Astrocyte of the cerebellum (primary cell): ENCODE measurements around the gene PCDHB8.
"Not testable (repeated sequence)": the region's sequence is repeated elsewhere in the genome, so short reads cannot be mapped to it uniquely, and the experiment has no call there.

Source experiments
- DNase-seq: peaks from one replicate; pipeline ENCODE4 v3.0.0-alpha.2; 2011; ENCODE audit warnings: low read depth
- H3K4me3 ChIP-seq: 2 replicates; pipeline ENCODE4 v1.5.1; 2011; ENCODE audit warnings: mild to moderate bottlenecking, low read depth, low read length, moderate library complexity
- in situ Hi-C: cut with HindIII; loops from 2 replicates; pipeline ENCODE4 v1.10.0; 2017; ENCODE audit warnings: low sequenced_read_pairs
- TF ChIP-seq, protein P1 (sequence below): IDR thresholded peaks from 2 replicates; pipeline ENCODE4 v1.5.1; 2012; ENCODE audit warnings: low read length, low read depth, moderate library complexity, mild to moderate bottlenecking; ENCODE audit errors: missing control alignments

PCDHB8 gene

DNA sequence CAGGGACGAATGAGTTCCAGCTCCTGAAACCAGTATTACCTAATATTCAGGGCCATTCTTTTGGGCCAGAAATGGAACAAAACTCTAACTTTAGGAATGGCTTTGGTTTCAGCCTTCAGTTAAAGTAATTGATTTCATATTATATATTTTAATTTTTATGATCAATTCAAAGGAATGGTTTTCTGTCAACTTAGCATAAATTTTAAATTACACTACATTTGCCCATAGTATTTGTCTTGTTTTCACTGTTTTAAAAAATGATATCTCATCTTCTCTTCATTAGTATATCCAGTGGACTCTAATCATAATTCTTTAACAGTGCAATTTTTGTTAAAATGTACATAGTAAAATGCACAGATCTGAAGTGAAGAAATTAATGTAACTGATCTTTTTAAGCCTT lies 2.7 kb downstream of the PCDHB8 start:
- DNase-seq, result no peak
- in situ Hi-C loops, result no loop called here
- TF ChIP-seq, protein P1, sequence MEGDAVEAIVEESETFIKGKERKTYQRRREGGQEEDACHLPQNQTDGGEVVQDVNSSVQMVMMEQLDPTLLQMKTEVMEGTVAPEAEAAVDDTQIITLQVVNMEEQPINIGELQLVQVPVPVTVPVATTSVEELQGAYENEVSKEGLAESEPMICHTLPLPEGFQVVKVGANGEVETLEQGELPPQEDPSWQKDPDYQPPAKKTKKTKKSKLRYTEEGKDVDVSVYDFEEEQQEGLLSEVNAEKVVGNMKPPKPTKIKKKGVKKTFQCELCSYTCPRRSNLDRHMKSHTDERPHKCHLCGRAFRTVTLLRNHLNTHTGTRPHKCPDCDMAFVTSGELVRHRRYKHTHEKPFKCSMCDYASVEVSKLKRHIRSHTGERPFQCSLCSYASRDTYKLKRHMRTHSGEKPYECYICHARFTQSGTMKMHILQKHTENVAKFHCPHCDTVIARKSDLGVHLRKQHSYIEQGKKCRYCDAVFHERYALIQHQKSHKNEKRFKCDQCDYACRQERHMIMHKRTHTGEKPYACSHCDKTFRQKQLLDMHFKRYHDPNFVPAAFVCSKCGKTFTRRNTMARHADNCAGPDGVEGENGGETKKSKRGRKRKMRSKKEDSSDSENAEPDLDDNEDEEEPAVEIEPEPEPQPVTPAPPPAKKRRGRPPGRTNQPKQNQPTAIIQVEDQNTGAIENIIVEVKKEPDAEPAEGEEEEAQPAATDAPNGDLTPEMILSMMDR, result no peak

DNA sequence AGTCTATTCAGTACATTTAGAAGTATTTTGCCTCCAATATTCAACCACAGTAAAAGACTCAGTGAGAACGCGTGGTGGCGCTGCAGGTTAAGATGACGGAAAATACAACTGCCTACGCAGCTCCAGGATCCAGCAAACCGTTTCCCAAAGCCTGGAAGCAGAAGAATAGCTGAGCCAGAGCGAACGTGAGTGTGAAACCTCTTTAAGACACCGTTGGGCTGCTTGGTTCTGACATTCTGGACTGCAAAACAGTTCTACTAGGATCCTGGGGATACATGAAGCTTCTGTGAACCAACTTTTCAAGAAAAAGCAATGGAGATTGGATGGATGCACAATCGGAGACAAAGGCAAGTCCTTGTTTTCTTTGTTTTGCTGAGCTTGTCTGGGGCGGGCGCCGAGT lies 4.7 kb downstream of the PCDHB8 start, which contains the start of gene PCDHB16:
PCDHB16 (plus strand) TSS at position 140 of the 400 bp plus-strand sequence; CDS start at position 313, 173 bp downstream.
- TF ChIP-seq, protein P1, result no peak
- no peak within 1 kb of the TSS for H3K4me3 ChIP-seq
- in situ Hi-C loops, result no loop called here
- no peak for DNase-seq

More for the DNA sequence above, 2.7 kb downstream of the PCDHB8 start:
- H3K4me3 ChIP-seq, result no peak overlapping the region

GRCh38 chr5:141184117-141184855 lies 6.7 kb downstream of the PCDHB8 start:
- H3K4me3 ChIP-seq, in situ Hi-C loops, DNase-seq: not testable (repeated sequence)

- no peak for DNase-seq
- TF ChIP-seq, protein P1, result peak; percentile 14
- in situ Hi-C loops, result no loop called here
- no peak within 1 kb of the TSS for H3K4me3 ChIP-seq
Measured at GRCh38 chr5:141186897-141187512, 9.4 kb downstream of the PCDHB8 start, which contains the start of gene PCDHB9. Gene PCDHB9 (plus strand): TSS chr5:141187161. CDS start chr5:141187319, 158 bp downstream.

DNA sequence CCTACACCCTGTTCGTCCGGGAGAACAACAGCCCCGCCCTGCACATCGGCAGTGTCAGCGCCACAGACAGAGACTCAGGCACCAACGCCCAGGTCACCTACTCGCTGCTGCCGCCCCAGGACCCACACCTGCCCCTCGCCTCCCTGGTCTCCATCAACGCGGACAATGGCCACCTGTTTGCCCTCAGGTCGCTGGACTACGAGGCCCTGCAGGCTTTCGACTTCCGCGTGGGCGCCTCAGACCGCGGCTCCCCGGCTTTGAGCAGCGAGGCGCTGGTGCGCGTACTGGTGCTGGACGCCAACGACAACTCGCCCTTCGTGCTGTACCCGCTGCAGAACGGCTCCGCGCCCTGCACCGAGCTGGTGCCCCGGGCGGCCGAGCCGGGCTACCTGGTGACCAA lies 11.1 kb downstream of the PCDHB8 start:
- H3K4me3 ChIP-seq, in situ Hi-C loops, DNase-seq: not testable (repeated sequence)

DNA sequence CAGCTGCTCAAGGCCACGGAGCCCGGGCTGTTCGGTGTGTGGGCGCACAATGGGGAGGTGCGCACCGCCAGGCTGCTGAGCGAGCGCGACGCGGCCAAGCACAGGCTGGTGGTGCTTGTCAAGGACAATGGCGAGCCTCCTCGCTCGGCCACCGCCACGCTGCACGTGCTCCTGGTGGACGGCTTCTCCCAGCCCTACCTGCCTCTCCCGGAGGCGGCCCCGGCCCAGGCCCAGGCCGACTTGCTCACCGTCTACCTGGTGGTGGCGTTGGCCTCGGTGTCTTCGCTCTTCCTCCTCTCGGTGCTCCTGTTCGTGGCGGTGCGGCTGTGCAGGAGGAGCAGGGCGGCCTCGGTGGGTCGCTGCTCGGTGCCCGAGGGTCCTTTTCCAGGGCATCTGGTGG lies 11.5 kb downstream of the PCDHB8 start:
- in situ Hi-C loops, H3K4me3 ChIP-seq, DNase-seq: not testable (repeated sequence)

GRCh38 chr5:141192110-141192725 lies 14.6 kb downstream of the PCDHB8 start, which contains the start of gene PCDHB10:
Gene PCDHB10 (plus strand): TSS chr5:141192353. CDS start chr5:141192553, 200 bp downstream.
- DNase-seq, result no peak
- TF ChIP-seq, protein P1, result no peak
- no peak within 1 kb of the TSS for H3K4me3 ChIP-seq

DNA sequence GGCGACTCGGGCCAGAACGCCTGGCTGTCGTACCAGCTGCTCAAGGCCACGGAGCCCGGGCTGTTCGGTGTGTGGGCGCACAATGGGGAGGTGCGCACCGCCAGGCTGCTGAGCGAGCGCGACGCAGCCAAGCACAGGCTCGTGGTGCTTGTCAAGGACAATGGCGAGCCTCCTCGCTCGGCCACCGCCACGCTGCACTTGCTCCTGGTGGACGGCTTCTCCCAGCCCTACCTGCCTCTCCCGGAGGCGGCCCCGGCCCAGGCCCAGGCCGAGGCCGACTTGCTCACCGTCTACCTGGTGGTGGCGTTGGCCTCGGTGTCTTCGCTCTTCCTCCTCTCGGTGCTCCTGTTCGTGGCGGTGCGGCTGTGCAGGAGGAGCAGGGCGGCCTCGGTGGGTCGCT lies 16.7 kb downstream of the PCDHB8 start:
- in situ Hi-C loops, H3K4me3 ChIP-seq, DNase-seq: not testable (repeated sequence)

More at GRCh38 chr5:141192110-141192725, 14.6 kb downstream of the PCDHB8 start, which contains the start of gene PCDHB10:
- in situ Hi-C loops, result no loop called here
